HCT116 (cell line): ENCODE data around the gene TSSK2. TPM values are rescaled to one million over a fixed set of nuclear protein-coding genes. Genes with fewer than 3 reads are reported as not detected.
A peak's percentile ranks its signal among the peaks of the same experiment; 100 is the strongest.

Experiments used
- ATAC-seq: fragments of 200-7000 bp; cut with Tn5 transposase; 2 replicates; pipeline ENCODE4 v1.9.1; 2020; ENCODE audit warnings: mild to moderate bottlenecking, moderate library complexity
- BruUV-seq: library from RNA; stranded (reverse); fragments of 400-500 nt; replicated peaks from 2 replicates; lab custom pipeline; 2021; lab: Mats Ljungman, UMichigan
- CTCF ChIA-PET: fragments of 300-600 bp; sonication (Branson Sonifier 250); formaldehyde crosslinking; loops from one replicate; lab custom pipeline; 2021; ENCODE audit warnings: antibody characterized with exemption; lab: Charles Lee
- POLR2A ChIA-PET: fragments of 300-600, 350-600 bp; sonication (Branson Sonifier 250); formaldehyde crosslinking; loops from one replicate; lab custom pipeline; 2021; ENCODE audit warnings: antibody characterized with exemption; lab: Charles Lee
- RAD21 ChIA-PET, 2 experiments: fragments of 300-600 bp; sonication (Branson Sonifier 250); formaldehyde crosslinking; loops; one replicate each; lab custom pipeline; 2023; ENCODE audit warnings: low total read pairs in 2 of 2; ENCODE audit not compliant: uncharacterized antibody in 2 of 2, unreplicated experiment in 2 of 2, low non-redundant PET in 1 of 2; lab: Charles Lee
- DNase-seq: peaks from one replicate; pipeline ENCODE4 v3.0.0-alpha.2; 2010; ENCODE audit warnings: low read depth, low spot score
- H2AFZ ChIP-seq: fragments of 200-600 bp; shearing (Covaris generic), sonication (generic); 2 replicates; pipeline ENCODE4 v1.6.1; 2017; ENCODE audit warnings: low read depth, mixed run types, mixed read lengths, antibody characterized with exemption, low read length; ENCODE audit not compliant: poor library complexity, severe bottlenecking
- H3K27ac ChIP-seq: 2 replicates; pipeline ENCODE4 v1.5.1; 2012; ENCODE audit warnings: low read depth, low read length
- H3K27me3 ChIP-seq: fragments of 200-600 bp; sonication (generic); 2 replicates; pipeline ENCODE4 v1.6.1; 2016; ENCODE audit warnings: mixed run types, low read length, mixed read lengths; ENCODE audit not compliant: insufficient read depth
- H3K36me3 ChIP-seq, 2 experiments: fragments of 200-500 bp in 1 of 2; fragments of 200-600 bp in 1 of 2; sonication (Bioruptor generic) in 1 of 2; sonication (generic) in 1 of 2; 2 replicates each; pipeline versions ENCODE4 v1.5.1 to v1.6.1; 2014 to 2016; ENCODE audit warnings: low read length in 2 of 2, inconsistent platforms in 1 of 2, mixed read lengths in 1 of 2, mixed run types in 1 of 2; ENCODE audit not compliant: insufficient read depth in 2 of 2, control insufficient read depth in 1 of 2
- H3K4me1 ChIP-seq, 2 experiments: fragments of 200-600 bp in 1 of 2; sonication (generic) in 1 of 2; 2 replicates each; pipeline versions ENCODE4 v1.5.1 to v1.6.1; 2012 to 2017; ENCODE audit warnings: low read length in 2 of 2, inconsistent platforms in 1 of 2, mild to moderate bottlenecking in 1 of 2, mixed read lengths in 1 of 2, mixed run types in 1 of 2, moderate library complexity in 1 of 2; ENCODE audit not compliant: insufficient read depth in 2 of 2, control insufficient read depth in 1 of 2
- H3K4me2 ChIP-seq: fragments of 200-600 bp; sonication (generic); 2 replicates; pipeline ENCODE4 v1.6.1; 2017; ENCODE audit warnings: mixed run types, low read length, mixed read lengths
- H3K4me3 ChIP-seq, 2 experiments: fragments of 200-600 bp in 1 of 2; sonication (generic) in 1 of 2; replicated peaks in 1 of 2; 2 replicates each; pipeline ENCODE4 v1.5.1; 2011 to 2016; ENCODE audit warnings: low read length in 2 of 2, control low read depth in 1 of 2, low read depth in 1 of 2, mild to moderate bottlenecking in 1 of 2, mixed read lengths in 1 of 2, mixed run types in 1 of 2
- H3K79me2 ChIP-seq: fragments of 200-600 bp; sonication (generic); 2 replicates; pipeline ENCODE4 v1.6.1; 2017; ENCODE audit warnings: mild to moderate bottlenecking, mixed run types, low read length, moderate library complexity, mixed read lengths; ENCODE audit not compliant: insufficient read depth
- H3K9ac ChIP-seq: fragments of 200-600 bp; sonication (generic); 2 replicates; pipeline ENCODE4 v1.6.1; 2016; ENCODE audit warnings: low read length, mixed read lengths
- H3K9me2 ChIP-seq: fragments of 200-600 bp; sonication (generic), shearing (Covaris generic); 2 replicates; pipeline ENCODE4 v1.6.1; 2017; ENCODE audit warnings: mixed run types, mild to moderate bottlenecking, moderate library complexity; ENCODE audit not compliant: insufficient read depth
- H3K9me3 ChIP-seq, 2 experiments: fragments of 200-500 bp in 1 of 2; fragments of 200-600 bp in 1 of 2; sonication (Bioruptor generic) in 1 of 2; sonication (generic) in 1 of 2; 2 replicates each; pipeline ENCODE4 v1.6.1; 2014 to 2017; ENCODE audit warnings: low read length in 2 of 2, mixed read lengths in 2 of 2, inconsistent platforms in 1 of 2, low read depth in 1 of 2, mild to moderate bottlenecking in 1 of 2, mixed run types in 1 of 2, moderate library complexity in 1 of 2; ENCODE audit not compliant: control insufficient read depth in 1 of 2, insufficient read depth in 1 of 2
- H4K20me1 ChIP-seq: fragments of 200-600 bp; sonication (generic), shearing (Covaris generic); 2 replicates; pipeline ENCODE4 v1.6.1; 2017; ENCODE audit warnings: mixed run types, mild to moderate bottlenecking, moderate library complexity; ENCODE audit not compliant: insufficient read depth
- CEBPB ChIP-seq: IDR thresholded peaks from 2 replicates; pipeline ENCODE4 v1.6.1; 2012; ENCODE audit warnings: low read depth
- ZFX ChIP-seq: fragments of 450-650 bp; IDR thresholded peaks from 2 replicates; pipeline ENCODE4 v1.6.1; 2017
- intact Hi-C: fragments of 100-400 bp; cut with micrococcal nuclease; formaldehyde crosslinking; loops from 2 replicates; pipeline ENCODE4 v1.10.0; 2022
- total RNA-seq: library from RNA; stranded (reverse); gene quantifications from one replicate; pipeline ENCODE4 v1.2.1, GENCODE V29; 2021; ENCODE audit not compliant: unreplicated experiment

TSSK2 gene
- total RNA-seq, 1 experiment from 2014 or later, result not detected

DNA sequence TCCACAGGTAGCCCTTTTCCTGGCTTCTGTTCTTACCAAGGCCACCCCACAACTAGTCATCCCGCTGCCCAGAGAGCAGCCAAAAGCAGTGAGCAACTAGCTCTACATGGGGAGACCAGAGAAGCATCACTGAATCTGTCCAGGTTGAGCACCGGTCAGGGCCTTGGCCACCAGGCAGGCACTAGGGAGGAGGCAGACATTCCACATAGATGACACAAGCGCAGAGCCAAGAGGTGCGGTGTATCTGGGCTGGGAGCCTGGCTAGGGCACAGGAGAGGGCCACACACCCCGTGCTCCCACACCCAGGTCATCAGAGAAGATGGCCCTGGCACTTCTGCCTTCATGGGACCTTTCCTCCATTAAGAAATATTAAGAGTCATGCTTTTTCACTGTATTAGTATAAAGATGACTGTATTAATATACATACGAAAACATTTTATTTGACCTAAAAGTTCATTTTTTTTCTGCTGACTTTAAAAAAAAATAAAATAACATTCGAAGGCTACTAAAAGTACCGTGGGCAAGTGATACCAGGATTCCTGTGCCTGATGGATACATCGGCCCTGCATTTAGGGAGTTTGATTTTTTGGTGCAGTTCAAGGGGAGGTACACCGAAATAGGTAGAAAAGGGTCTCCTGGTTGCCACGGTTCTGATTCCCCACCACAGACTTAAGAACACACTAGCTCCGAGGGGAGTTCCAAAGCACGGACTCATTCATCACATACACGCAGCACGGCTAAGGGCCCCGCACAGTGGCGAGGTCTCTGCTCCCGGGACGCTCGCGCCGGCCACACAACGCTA is 10.1 kb upstream of the TSSK2 start:
- intact Hi-C loops, result loop anchor here (5.0 kb wide), 1 partner anchor 356 kb away; the partner anchor contains the start of genes CDC45 and UFD1
- Histone ChIP-seq H3K9ac (peak overlapping the region; percentile 90), H3K9me3 (no peaks in the 10 kb centered on the region), H3K27me3 (no peaks in the 10 kb centered on the region), H3K27ac (peak overlapping the region; percentile 76), H3K4me2 (peak overlapping the region; percentile 79), H3K36me3 (0 out of 4 replicates have a peak, but pooled peaks cover 0 to 4% of the 10 kb centered on the region in 2 experiments), H2AFZ (no peak overlapping the region), H3K79me2 (peaks cover 61% of the 10 kb centered on the region), H3K4me1 (peaks cover 10 to 23% of the 10 kb centered on the region in 2 experiments), H3K9me2 (no peaks in the 10 kb centered on the region), H4K20me1 (0 out of 2 replicates have a peak, but pooled peaks cover 3% of the 10 kb centered on the region), H3K4me3 (peak overlapping the region; percentile 86 to 95)
- BruUV-seq, result TSS peak; percentile 60
- ChIA-PET POLR2A (interaction anchor here (1.5 kb wide), 1 partner anchor 10 kb away, joined by 6 read pairs; no protein-coding TSS in a partner anchor), RAD21 (no interaction called here), CTCF (no interaction called here)
- no peak for TF ChIP-seq ZFX
- TF ChIP-seq CEBPB, result no peak
- ATAC-seq (peak; percentile 59), DNase-seq (peak; percentile 27)

- Histone ChIP-seq H2AFZ (no peak overlapping the region), H3K36me3 (0 out of 4 replicates have a peak, but pooled peaks cover 0 to 4% of the 10 kb centered on the region in 2 experiments), H3K27me3 (no peaks in the 10 kb centered on the region), H3K4me1 (peaks cover 10 to 23% of the 10 kb centered on the region in 2 experiments), H3K79me2 (peaks cover 55% of the 10 kb centered on the region), H4K20me1 (0 out of 2 replicates have a peak, but pooled peaks cover 3% of the 10 kb centered on the region), H3K9ac (peak overlapping the region; percentile 90), H3K4me3 (peak overlapping the region; percentile 86 to 95), H3K9me3 (no peaks in the 10 kb centered on the region), H3K9me2 (no peaks in the 10 kb centered on the region), H3K27ac (peak overlapping the region; percentile 76), H3K4me2 (peak overlapping the region; percentile 79)
- BruUV-seq, result no TSS peak
- intact Hi-C loops, result loop anchor here (5.0 kb wide), 1 partner anchor 356 kb away; the partner anchor contains the start of genes CDC45 and UFD1
- DNase-seq, result no peak
- POLR2A ChIA-PET, result interaction anchor here (1.5 to 1.7 kb wide), 2 partner anchors 11 to 23 kb away, joined by 5 to 6 read pairs; partner anchors contain the start of gene ESS2
- TF ChIP-seq CEBPB, result no peak
- peak; percentile 57; the same call in 1 of the 2 replicates for TF ChIP-seq ZFX
- ATAC-seq, result peak; percentile 21
- CTCF ChIA-PET, result interaction anchor here (1.4 kb wide), 1 partner anchor 508 kb away, joined by 3 read pairs; no protein-coding TSS in a partner anchor
- RAD21 ChIA-PET, result no interaction called here
Measured at GRCh38 chr22:19121631-19122142, 9.4 kb upstream of the TSSK2 start.
